GM18868 (cell line): ENCODE measurements around the gene ACSF2.
"Not testable (repeated sequence)": the region's sequence is repeated elsewhere in the genome, so short reads cannot be mapped to it uniquely, and the experiment has no call there.

Experiments
- ATAC-seq: cut with Tn5 transposase; IDR thresholded peaks from one replicate; pipeline ENCODE4 v1.9.1; 2021; ENCODE audit warnings: mild to moderate bottlenecking, moderate library complexity; ENCODE audit not compliant: unreplicated experiment

ACSF2 gene, protein sequence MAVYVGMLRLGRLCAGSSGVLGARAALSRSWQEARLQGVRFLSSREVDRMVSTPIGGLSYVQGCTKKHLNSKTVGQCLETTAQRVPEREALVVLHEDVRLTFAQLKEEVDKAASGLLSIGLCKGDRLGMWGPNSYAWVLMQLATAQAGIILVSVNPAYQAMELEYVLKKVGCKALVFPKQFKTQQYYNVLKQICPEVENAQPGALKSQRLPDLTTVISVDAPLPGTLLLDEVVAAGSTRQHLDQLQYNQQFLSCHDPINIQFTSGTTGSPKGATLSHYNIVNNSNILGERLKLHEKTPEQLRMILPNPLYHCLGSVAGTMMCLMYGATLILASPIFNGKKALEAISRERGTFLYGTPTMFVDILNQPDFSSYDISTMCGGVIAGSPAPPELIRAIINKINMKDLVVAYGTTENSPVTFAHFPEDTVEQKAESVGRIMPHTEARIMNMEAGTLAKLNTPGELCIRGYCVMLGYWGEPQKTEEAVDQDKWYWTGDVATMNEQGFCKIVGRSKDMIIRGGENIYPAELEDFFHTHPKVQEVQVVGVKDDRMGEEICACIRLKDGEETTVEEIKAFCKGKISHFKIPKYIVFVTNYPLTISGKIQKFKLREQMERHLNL

DNA sequence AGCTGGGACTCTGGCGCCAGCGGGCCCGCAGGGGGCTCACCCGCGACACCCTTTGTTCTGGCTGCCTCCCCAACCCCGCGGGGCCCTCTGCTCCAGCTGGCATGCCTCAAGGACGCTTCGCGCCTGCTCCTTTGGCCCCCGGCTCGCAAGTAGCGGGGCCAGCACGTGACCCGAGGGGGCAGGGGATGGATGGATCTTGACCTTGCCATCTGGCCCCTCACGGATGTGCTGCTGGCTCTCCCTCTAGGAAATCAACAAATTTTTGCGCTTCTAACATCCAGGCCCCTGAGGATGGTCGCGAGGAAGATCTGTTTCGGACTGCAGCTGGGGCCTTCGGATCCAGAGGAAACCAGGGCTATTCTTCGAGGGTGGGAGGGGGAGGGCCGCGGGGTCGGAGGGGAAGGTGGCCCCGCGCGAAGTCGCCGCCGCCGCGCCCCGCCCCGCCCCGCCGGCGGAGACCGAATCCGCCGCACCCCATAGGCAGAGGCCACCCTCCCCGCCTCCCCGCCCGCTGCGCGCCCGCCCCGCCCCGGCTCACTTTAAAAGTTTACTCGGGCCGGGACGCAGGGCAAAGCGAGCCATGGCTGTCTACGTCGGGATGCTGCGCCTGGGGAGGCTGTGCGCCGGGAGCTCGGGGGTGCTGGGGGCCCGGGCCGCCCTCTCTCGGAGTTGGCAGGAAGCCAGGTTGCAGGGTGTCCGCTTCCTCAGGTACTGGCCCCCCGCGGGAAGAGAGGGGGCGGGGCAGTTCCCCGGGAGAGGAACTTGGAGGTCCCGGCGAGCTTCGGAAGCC, at the start of gene ACSF2:
TSS of gene ACSF2 (plus strand) at position 537 of the 790 bp plus-strand sequence. CDS start at position 581, 44 bp downstream.
- ATAC-seq = peak; percentile 62

DNA sequence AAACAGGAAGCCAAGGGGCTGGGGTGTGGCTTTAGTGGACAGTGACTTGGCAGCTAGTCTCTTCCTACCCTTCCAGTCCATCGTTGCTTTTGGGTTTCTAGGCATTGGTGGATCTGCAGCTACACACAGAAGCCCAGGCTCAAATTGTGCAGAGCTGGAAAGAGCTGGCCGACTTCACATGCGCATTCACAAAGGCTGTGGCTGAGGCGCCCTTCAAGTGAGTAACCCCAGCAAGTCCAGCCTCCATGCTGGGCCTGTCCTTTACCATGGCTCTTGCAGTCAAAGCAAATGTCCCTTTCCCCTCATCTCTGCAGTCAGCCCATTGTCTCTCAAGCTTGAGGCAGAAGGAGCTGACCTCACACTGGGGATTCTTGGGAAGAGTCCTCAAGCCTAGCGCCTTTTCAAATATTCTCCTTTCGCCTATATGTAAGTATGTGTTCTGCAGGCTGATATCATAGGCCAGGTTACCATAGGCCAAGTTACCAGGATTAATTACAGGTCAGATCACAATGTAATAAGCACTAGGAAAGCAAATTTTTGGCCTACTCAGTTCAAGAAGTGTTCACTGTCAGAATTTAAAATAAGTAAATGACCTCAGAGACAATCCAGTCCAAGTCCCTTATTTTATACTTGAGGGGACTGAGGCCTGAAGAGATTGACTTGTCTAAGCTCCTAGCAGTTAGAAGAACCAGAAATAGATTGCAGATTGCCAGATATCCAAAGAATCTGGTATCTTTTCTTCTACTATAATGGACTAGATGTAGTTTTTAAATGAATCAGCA, 46.5 kb upstream of the ACSF2 start:
- no peak for ATAC-seq

DNA sequence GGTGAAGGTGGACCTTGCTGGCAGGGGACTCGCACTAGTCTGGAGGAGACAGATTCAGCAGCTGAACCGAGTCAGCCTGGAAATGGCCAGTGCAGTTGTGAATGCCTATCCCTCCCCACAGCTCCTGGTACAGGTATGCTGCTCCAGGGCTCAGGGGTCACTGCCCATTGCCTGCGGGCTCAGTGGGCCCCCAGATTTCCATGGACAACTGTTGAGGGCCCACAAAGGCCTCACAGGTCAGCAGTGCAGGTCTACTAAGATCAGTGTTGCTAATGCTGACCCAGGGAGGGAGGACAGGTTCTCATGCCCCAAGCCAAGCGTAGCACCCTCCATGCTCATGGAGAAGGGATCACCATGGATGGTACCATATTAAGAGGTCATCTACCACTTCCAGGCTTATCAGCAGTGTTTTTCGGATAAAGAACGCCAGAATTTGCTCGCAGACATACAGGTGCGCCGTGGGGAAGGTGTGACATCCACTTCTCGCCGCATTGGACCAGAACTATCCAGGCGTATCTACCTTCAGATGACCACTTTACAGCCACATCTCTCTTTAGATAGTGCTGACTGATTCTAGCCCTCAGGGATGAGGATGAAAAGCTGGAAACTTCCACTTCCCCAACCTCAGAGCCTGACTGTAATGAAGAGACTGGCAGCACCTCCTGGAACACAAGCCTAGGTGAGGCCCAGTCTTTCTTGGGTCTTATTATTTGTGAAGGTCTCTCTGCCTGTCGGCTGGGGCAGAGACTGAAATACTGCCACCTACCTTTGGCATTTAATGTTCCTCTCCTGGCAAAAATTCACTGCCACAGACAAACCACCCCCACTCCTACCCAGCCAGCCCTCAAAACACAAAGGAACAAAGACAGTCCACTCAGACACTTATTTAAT, 45.4 kb upstream of the ACSF2 start:
- no peak for ATAC-seq

DNA sequence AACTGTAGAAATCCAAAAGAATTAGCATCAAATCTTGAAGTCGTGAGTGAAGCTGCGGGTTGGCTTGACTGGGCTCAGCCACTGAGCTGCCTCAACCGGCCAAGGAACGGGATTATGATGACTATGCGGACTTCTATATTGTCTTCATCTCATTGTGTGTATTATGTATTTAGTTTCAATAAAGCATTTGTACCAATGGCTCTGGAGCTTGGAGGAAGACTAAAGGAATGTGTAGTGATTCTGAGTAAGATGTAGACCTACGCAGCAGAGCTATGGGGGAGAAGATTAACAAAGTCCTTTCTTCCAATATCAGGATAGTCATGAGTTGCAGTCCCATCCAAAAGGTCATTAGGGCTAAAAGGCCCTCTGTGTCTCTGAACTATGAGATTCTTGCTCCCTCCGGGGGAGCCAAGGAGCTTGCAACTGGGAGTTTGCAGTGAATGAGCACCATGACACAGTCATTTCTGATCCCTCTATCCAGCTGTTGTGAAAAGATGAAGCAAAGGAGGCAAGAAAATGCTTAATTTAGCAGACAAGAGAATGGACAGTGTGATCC, 44.7 kb upstream of the ACSF2 start:
- ATAC-seq = no peak

DNA sequence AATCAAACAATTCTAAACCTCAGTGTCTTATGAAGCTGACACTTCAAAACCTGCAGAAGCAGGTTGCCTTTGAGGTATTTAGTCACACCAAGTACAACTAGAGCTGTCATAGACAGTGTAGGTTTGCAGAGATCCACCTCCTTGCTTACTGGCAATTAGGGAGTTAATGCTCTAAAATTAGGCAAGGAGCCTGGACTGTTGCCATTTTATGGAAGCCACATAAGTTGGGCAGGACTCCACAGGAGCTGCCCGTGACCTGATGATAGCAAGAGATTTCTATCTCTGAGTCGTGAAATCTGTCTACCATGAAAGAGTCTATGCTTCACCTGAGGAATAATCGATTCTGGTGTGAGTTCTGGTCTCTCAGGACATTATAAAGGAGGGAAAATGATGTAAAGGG, 44.1 kb upstream of the ACSF2 start:
- no peak for ATAC-seq

DNA sequence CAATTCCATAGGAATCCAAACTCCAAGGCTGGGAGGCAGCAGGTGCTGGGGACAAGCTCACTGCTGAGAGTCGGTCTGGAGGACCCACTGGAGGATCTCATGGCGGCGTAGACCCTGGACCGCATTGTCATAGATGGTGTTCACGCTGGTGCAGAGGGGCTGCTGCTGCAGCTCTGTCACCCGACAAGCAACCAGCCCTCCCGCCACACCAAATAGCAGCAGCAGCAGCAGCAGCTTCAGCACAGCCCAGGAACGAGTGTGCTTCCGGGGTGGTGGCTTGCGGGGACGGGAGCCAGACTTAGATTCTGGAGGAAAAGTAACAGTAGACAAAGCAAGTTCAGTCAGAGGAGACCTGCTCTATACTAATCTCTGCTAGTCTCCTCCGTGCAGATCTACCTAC, 43.1 kb upstream of the ACSF2 start:
- no peak for ATAC-seq

DNA sequence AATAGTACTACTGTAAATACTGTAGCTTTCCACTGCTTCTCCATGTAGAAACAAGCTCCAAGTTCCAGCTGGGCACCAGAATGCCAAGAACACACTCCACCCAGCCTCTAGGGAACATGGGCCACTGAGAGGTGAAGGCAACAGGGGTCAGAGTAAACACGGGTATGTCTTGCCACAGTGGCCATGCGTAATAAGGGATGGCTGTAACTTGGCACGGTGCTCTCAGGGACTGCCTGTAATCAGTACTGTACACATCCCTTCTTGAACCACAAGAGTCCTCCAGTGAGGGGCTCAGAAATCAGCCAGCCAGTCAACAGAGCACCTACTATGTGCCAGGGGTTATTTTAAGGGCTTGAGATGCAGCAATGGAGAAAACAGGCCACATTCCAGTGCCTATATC, 39.5 kb upstream of the ACSF2 start:
- ATAC-seq = no peak

DNA sequence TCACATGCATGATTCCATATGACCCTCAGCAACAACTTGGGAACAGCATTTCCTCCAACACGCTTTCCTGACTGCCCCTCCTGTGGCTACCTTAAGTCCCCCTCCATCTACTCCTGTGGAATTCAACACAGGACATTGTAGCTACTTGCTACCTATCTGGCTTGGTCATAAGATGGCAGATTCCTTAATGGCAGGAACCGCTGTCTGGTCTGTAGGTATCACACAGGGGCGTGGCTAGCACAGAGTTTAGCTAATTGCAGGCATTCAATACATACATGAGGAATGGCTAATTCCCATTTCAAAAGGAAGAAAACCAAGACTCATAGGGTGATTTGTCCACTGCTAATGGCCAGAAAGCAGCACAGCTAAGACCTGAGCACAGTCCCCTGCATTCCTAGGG, 37.3 kb upstream of the ACSF2 start:
- no peak for ATAC-seq

DNA sequence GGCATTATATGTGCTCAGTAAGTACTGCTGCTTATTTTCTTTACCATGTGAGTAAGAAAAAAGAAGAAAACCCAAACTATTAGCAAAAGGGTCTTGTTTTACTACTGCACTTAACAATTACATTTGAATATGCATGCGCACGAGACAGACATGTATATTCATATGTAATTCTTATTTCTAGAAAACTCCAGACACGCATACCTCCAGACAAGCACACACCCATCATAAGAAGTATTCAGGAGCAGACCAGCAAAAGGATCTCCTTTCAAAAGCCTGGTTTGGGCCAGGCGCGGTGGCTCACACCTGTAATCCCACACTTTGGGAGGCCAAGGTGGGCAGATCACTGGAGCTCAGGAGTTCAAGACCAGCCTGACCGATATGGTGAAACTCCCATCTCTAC, 36.5 kb upstream of the ACSF2 start:
- no peak for ATAC-seq

DNA sequence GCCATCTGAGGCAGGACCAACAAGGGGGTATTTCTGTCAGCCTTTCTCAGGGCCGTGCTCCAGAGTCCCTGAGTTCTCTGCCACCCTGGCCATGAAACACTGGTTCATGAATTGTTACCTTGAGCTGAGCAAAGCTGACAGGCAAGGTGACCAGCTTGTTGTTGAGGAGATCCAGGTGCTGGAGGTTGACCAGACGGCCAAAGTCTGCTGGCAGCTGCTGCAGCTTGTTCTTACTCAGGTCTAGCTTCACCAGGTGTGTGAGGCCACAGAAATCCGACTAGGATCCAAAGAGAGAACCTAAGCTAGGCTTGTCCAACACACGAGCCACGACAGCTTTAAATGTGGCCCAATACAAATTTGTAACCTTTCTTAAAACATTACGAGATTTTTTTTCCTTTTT, 33.4 kb upstream of the ACSF2 start:
- ATAC-seq = no peak

DNA sequence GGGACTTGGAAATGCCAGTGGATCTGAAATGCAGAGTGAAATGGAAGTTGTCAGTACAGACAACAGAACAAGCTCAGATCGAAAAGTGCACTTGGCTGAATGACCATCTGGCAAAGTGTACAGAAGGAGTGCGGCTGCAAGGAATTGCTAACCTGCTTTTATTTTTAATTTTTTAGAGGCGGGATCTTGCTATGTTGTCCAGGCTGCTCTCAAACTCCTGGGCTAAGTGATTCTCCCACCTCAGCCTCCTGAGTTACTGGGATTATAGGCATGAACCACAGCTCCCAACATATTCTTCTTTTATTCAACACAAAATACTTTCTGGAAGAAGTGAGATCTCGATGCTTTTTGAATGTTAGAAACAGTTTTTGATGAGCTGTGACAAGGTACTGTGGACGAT, 32.3 kb upstream of the ACSF2 start:
- no peak for ATAC-seq

DNA sequence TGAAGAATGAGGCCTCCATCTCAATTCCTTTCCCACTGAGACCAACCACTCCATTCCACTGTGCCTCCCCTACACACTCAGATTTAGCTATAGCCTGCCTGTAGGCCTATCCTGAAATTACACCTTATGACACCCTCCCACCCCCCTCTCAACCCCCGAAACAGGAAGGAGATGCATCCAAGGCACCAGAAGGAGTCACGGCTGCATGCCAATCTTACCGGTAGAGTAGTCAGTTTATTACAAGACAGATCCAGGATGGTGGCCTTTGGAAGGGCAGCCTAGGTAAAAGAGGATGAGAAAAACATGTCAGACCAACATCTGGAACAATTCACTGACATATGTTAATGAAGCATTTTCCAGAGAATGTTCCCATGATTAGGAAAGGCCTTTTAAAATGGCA, 31.3 kb upstream of the ACSF2 start:
- no peak for ATAC-seq

DNA sequence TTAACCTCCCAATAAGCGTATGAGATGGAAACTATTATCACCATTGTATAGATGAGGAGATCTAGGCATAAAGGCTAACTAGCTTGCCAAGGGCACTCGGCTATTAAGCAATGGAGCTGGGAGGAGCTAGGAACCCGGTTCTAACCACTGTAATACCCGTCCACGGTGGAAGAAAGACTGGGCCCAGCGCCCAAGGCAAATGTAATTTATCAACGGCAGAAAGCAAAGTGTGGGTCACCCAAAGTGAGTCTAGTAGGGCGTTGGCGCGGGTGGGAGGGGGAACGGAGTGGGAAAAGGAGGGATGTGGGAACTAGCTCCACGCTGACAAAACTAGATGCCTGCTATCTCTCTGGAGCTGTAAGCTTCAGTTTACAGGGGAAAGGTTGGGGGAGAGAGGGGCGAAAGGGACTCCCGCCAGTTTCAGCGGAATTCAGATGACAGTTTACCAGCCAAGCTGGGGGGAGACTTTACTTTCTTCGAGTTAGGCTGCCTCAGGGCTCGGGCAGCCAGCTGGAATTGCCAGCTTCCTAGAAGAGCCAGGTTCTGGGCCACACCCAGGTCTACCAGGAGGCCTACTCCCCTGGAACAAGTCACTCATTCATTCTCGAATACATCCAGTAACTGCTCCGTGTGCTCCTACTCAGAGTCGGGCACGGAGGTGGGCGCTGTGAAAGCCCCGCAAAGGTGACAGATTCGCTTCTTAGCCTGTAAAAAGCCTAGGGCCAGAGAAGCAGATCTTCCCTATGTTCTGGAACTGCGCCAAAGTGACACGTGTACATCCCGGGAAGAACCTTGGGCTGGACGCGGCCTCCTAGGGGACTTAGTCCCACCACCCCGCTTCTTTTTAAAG, 29.5 kb upstream of the ACSF2 start:
- ATAC-seq = no peak

DNA sequence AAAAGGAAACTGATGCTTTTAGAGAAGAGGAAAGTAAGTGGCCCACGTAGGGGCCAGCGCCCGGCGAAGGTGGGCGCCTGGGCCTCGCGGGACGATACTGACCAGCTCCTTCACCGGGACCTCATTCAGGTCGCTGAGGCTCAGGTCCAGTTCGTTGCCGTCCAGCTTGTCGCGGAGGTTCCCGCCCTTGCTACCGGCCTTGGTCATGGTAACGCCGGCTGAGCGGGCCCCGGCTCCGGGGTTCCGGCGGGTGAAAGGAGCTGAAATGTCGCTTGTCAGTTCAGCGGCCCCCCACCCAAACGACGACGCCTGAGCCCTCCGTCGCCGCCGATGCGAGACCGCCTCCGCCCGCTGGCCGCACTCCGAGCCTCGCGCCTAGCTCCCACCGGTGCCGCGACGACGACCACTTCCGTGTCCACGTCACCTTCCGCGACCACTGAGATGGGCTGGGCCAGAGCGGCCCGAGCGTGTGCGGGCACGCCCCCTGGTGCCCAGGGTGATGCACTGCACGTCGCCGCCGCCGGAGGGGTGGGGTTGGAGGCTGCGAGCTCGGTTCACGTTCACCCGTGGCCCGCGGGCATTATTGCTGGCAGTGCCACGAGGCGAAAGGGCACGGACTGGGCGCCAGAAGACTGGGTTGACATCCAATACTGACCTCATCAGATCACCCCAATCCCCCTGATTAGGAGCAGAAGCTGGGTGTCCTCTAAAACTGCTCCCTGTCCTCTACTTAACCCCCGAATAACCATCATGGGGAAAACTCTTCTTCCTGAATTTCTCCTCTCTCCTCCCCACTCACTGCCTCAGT, 28.7 kb upstream of the ACSF2 start, which contains the start of gene LRRC59:
TSS of gene LRRC59 (minus strand) at position 413 of the 808 bp plus-strand sequence. CDS start at position 207, 206 bp downstream.
- peak; percentile 98 for ATAC-seq

DNA sequence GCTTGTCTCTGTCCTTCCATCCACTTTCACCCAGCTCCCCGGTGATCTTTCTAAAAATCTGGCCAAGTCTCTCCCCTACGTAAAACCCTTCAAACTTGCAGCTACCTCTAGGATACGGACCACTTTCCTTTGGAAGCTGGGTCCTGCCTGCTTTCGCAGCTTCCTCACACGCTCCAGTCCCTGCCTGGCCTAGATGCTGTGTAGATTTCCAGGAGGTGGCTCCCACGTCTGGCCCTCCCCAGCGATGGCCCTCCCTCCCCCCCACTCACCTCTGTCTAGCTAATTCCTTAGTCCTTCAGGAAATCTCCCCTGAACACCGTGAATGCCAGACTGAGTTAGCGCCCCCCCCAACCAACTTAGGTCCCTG, 28.1 kb upstream of the ACSF2 start:
- no peak for ATAC-seq

DNA sequence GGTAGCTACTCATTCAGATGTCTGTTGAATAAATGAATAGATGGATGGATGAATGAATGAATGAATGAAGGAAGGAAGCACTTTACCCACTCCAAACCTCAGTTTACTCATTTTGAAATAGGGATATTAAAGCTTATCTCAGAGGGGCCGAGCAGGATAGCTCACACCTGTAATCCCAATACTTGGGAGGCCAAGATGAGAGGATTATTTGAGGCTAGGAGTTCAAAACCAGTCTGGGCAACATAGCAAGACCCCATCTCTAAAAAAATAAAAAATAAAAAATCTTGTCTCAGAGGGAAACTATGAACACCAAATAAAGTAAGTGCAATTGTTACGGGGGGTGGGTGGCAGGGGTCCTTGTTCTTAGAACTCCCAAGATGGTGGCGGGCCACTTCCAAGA, 27.3 kb upstream of the ACSF2 start:
- not testable (repeated sequence) for ATAC-seq

DNA sequence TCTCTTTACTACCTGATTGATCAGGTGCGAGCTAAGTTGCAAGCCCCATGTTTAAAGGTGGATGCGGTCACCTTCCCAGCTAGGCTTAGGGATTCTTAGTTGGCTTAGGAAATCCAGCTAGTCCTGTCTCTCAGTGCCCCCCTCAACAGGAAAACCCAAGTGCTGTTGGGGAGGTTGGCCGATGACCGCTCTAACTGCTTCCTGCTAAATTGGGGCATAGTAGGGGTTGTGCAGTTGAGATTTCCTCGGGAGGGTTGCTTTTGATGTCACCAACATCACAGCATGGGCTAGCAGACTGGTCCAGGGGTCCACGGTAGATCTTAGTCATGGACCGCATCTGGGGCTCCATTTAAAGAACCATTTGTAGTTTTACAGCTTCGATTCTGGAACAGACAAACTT, 26.4 kb upstream of the ACSF2 start:
- not testable (repeated sequence) for ATAC-seq

DNA sequence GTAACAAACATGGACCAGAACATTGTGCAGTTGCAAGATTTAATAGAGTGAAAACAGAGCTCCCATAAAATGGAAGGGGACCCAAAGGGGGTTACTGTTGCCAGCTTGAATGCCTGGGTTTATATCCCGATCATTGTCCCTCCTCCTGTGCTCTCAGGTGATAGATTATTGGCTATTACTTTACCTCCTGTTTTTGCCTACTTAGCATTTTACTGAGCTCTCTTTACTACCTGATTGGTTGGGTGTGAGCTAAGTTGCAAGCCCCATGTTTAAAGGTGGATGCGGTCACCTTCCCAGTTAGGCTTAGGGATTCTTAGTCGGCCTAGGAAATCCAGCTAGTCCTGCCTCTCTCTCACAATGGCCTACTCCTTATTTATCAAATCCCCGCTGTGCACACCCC, 20.7 kb upstream of the ACSF2 start:
- ATAC-seq = not testable (repeated sequence)
